AG09319 (cell line): ENCODE results near the gene ADGRD2.

ENCODE experiments used
- DNase-seq: peaks from one replicate; pipeline ENCODE4 v3.0.0-alpha.2; 2010; ENCODE audit warnings: low read depth; ENCODE audit errors: extremely low read depth
- TF ChIP-seq, protein P1 (sequence below): IDR thresholded peaks from 2 replicates; pipeline ENCODE4 v1.5.1; 2011; ENCODE audit warnings: low read depth, mild to moderate bottlenecking, inconsistent platforms, low read length, moderate library complexity

ADGRD2 gene

DNA sequence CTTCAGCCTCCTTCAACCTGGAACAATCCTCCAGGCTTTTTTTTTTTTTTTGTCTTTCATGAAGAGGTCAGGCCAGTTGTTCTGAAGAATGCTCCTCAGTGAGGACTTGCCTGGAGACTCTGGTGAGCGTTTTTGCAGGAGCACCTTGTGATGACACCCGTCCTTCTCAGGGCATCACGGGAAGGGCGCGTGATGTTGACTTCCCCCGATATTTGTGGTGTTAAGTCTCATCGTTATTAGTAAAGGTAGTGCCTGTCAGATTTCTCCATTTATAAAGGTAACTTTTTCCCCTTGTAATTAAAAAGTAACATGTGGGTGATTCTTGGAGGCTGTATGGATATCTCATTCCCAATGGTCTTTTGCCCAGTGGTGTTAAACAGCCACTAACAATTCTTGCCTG lies 23.9 kb upstream of the ADGRD2 start:
- no peak for DNase-seq
- TF ChIP-seq, protein P1, sequence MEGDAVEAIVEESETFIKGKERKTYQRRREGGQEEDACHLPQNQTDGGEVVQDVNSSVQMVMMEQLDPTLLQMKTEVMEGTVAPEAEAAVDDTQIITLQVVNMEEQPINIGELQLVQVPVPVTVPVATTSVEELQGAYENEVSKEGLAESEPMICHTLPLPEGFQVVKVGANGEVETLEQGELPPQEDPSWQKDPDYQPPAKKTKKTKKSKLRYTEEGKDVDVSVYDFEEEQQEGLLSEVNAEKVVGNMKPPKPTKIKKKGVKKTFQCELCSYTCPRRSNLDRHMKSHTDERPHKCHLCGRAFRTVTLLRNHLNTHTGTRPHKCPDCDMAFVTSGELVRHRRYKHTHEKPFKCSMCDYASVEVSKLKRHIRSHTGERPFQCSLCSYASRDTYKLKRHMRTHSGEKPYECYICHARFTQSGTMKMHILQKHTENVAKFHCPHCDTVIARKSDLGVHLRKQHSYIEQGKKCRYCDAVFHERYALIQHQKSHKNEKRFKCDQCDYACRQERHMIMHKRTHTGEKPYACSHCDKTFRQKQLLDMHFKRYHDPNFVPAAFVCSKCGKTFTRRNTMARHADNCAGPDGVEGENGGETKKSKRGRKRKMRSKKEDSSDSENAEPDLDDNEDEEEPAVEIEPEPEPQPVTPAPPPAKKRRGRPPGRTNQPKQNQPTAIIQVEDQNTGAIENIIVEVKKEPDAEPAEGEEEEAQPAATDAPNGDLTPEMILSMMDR, result no peak

GRCh38 chr9:124427281-124427680 lies 23.0 kb upstream of the ADGRD2 start:
- TF ChIP-seq, protein P1, result no peak
- DNase-seq, result no peak

GRCh38 chr9:124428751-124429529 lies 21.3 kb upstream of the ADGRD2 start:
- no peak for DNase-seq
- TF ChIP-seq, protein P1, result no peak

GRCh38 chr9:124429530-124429867 lies 20.8 kb upstream of the ADGRD2 start:
- TF ChIP-seq, protein P1, result no peak
- DNase-seq, result no peak

GRCh38 chr9:124436320-124436719 lies 13.9 kb upstream of the ADGRD2 start:
- no peak for DNase-seq
- TF ChIP-seq, protein P1, result no peak

DNA sequence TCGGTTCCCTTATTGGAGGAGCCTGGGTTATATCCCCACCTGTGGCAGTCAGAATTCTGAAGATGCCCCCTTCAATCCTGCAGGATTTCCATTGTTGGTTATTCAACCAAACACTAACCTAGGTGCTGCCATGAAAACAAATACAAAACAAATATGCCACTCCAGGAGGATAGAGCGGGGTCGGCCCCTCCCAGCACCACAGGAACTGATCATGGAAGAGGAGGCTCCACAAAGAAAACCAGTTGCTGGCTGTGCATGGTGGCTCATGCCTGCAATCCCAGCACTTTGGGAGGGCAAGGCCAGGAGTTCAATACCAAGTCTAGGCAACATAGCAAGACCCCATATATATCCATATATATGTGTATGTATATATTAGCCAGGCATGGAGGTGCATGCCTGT lies 13.2 kb upstream of the ADGRD2 start:
- TF ChIP-seq, protein P1, result no peak
- DNase-seq, result no peak

DNA sequence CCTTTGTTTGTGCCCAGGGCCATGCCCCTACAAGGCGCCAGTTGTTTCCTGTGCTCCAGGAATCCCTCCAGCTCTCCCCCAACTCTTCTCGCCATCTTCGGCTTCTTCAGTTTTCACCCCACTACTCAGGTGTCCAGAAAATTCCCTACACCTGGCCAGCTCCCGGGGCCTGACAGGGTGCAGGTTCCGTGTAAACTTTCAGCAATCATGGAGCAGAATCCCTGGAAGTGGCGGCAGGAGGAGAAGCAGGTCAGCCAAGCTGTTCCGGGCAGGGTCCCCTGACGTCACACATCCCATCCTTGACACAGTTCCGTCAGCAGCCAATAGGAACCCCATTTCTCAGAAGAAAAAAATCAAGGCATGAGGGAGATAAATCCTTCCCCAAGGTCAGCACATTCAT lies 12.2 kb upstream of the ADGRD2 start:
- DNase-seq, result no peak
- TF ChIP-seq, protein P1, result no peak
